HG02678 (cell line): Measurements from ENCODE around the gene UHMK1.

Source experiments
- ATAC-seq: cut with Tn5 transposase; IDR thresholded peaks from one replicate; pipeline ENCODE4 v1.9.1; 2021; ENCODE audit warnings: mild to moderate bottlenecking, moderate library complexity; ENCODE audit not compliant: unreplicated experiment

UHMK1 gene

DNA sequence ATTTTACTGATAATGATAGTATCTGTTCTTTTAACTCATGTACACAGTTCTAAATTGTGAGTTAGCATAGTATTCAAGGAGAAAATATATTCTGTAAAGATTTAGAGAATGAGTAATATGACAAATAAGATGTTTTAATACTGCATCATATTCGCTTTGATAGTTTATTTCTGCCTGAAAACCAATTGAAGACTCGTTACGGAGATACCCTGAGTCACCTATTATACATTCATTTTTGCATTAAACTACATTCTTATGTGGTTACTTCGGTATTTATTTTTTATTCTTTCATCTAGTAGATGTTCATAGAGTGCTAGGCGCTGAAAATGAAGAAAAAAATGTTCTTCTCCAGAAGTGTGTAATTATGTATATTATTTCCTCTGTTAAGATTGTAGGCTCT lies 5.3 kb downstream of the UHMK1 start:
- ATAC-seq = no peak

DNA sequence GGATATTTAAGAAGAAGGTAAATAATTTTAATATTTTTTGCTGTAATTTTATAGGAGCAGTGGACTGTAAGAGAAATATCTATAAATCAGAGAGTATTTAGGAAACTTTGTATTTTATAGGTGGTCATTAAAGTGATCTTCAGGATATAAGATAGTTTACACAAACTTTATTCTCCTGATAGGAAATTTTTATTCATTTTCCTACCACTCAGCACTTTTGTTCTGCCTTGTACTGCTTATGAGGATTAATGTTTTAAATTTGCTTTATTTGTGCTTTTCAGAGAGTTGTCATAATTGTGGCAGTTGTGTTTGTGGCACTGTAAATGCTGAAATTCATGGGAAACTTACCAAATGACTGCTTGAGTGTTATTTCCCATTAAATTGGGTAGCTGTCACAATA lies 29.7 kb downstream of the UHMK1 start:
- no peak for ATAC-seq

DNA sequence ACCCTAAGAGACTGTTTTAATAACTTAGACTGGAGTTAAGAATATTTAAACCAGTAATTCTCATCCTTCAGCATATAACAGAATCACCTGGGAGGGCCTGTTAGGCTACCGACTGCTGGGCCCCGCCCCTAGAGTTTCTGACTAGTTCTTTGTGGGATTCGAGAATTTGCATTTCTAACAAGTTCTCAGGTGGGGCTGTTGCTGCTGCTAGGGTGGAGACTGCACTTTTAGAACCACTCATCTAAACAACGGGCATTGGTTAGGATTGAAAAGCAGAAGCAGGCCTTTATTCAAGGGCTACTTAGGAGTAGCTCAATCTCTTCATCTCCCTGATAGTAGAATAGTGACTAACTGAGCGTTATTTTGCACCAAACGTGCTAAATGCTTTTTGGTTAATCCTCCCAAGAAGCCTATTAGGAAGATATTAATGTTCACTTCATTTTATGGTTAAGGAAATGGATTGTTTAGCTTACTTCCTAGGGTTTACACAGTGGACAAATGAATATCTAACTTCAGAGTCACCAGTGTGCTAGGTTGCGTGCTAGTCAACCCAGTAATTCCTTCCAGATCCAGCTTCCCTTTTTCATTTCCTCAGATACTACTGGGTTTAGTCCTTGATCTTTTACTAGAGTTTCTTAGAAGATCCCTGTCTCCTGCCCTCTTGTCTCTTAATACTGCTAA lies 32.8 kb downstream of the UHMK1 start:
- ATAC-seq = peak; percentile 96

DNA sequence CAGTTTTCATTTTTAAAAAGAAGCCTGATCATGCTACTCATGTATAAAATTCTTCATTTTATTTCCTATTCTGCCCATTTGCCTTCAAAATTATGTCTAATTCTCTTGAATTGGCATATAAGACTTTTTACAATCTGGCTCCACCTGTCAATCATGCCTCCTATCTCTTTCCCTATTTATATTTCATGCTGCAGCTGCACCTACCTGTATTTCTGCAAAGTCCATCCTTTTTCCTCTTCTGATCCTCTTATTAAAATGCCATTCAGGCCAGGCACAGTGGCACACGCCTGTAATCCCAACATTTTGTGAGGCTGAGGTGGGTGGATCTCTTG lies 33.3 kb downstream of the UHMK1 start:
- ATAC-seq = no peak

DNA sequence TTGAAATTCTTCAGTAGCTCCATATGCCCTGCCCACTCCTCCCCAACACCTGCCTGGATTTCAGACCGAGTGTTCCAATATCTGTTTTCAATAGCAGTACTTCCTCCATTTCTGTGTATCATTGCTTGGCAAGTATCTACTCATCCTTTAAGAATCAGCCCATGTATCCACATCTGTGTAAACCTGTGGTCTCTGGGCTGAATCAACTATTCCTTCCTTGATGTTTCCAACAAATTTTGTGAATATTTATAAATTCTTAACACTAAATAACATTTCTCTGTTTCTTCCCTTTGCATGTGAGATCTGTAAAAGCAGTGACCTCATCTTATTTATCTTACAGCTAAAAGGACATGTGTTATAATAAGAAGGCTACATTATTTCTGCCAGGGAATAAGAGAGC lies 37.9 kb downstream of the UHMK1 start:
- no peak for ATAC-seq

DNA sequence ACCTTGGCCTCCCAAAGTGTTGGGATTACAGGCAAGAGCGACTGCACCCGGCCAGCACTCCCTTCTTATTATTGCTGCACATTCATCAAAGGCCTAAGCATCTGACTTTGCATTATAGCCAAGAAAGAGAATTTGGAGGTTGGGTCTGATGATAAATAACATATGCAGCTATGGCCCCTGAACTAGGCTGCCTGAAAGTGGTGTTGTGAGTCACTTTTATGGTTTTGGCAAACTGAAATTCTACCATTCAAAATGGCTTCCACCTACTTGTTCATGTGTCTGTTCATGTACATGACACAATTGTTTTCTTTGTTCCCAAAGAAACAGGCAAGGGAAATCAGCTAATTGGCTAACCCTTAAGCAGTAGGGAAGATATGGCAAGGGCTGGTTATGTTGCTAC lies 38.9 kb downstream of the UHMK1 start:
- no peak for ATAC-seq

DNA sequence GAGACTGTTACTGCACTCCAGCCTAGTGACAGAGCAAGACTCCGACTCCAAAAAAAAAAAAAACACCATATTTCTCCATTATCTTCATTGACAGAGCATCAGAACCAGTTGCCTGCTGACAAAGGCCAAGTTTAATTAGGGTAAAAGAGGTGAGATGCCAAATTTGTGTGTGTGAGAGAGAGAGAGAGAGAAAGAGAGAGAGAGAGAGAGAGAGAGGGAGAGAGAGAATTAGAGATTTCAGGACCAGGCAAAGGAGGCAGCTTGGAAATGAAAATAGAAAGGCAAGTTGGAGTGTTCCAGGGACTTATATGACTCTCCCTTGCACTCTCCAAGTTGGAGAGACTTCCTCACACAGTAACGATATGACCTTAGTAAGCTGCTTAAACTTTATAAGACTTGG lies 39.6 kb downstream of the UHMK1 start:
- no peak for ATAC-seq

DNA sequence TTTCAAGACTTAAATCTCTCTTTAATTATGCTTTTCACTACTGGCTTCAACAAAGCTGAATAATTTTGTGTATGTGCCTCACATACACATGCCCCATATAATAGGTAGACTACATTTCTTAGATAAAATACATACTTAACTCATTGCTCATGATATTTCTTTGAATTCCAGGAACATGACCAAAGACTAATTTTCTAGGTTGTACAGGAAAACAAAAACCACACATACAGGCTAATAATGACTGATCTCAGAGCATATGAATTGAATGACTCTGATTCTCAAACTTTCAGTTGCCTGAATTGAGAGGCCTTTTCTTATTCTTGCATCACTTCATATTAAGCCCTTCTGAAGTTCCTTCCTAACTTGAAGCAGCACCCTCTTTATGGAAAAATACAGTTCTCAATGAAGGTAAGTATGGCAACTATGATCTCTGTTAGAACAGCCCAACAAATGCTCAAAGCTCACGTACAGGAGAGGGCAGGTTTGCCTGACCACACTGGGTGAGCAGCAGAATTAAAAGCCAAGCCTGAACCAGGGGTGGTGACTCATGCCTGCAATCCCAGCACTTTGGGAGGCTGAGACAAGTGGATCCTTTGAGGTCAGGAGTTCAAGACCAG lies 41.3 kb downstream of the UHMK1 start:
- no peak for ATAC-seq

DNA sequence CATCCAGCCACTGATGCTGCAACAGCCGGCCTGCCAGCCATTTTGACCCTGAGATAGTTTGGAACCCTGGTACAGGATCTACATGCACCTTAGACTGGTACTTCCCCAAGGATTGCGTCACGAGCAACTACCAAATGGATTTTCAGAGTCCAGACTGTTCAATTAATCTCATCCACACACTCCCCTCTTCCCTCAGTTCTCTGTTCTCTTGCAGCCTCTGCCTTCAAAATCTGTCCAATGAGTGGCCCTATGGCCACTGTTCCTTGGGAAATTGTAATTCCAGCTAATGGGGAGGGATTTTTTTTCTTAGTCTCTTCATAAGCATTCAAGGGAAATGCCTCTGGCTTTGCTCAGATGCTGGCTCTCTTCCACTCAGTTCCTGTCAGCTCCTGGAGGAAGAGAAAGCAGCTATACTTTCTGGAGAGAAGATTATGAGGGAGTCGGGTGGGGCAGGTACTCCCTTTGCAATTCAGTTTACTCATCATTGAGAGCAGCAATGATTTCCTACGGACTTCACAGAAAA lies 44.1 kb downstream of the UHMK1 start:
- ATAC-seq = no peak

DNA sequence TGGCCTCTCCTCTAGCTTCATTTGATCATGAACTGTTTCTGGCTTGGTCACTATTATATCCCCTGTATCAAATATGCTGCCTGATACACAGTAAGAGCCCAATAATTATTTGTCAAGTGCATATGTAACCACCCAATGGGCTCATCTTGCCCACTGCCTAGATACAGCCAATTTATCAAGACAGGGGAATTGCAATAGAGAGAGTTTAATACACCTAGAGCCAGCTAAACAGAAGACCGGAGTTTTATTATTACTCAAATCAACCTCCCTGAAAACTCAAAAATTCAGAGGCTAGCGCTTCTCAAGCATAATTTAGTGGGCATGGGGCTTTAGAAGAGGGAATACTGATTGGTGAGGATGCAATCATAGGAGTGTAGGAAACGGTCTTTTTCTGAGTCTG lies 45.6 kb downstream of the UHMK1 start:
- ATAC-seq = no peak

DNA sequence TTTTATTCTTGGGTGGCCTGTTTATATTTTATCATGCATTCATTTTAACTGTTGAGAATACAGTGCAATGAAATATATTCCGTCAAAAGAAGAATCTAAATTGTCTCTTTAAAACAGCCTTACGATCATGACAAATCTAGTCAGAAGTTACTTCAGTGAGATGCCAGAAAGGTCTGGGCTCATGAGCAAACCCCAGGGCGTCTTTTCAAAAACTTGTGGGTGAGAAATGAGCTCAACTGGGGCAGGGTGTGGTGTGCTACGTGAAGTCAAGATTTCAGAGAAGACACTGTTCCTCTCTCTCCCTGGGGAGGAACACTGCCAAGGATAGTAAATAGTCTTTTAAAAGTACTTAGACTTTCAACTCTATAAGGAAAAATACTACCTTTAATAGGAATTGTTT lies 50.6 kb downstream of the UHMK1 start:
- no peak for ATAC-seq

DNA sequence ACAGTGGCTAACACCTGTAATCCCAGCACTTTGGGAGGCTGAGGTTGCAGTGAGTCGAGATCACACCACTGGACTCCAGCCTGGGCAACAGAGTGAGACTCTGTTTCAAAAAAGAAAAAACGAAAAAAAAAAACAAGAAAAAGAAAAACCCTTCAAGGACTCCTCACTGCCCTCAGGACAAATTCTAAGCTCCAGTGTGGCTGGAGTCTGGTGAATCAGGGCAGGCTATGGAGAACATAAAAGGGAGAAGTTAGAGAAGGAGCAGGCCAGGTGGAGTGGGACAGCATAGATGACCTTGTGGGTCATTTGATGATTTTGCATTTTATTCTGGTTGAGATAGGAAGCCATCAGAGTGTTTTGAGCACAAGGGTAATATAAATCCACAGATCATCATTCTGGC lies 51.4 kb downstream of the UHMK1 start:
- no peak for ATAC-seq

DNA sequence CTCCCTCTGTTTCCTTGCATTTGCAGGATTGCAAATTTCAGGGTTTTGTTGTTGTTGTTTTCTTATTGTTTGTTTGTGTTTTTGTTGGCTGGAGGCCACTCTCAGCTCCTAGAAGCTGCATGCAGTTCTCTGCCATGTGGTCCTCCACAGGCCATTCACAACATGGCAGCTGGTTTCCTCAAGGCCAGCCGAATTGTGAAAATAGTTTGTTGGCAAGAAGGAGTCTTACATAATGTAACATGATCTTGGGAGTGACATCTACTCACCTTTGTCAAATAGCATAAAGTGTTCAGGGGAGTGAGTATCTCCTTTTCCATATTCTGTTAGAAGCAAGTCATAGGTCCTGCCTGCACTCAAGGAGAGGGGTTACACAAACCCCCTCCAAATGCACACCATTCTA lies 53.3 kb downstream of the UHMK1 start:
- ATAC-seq = no peak

DNA sequence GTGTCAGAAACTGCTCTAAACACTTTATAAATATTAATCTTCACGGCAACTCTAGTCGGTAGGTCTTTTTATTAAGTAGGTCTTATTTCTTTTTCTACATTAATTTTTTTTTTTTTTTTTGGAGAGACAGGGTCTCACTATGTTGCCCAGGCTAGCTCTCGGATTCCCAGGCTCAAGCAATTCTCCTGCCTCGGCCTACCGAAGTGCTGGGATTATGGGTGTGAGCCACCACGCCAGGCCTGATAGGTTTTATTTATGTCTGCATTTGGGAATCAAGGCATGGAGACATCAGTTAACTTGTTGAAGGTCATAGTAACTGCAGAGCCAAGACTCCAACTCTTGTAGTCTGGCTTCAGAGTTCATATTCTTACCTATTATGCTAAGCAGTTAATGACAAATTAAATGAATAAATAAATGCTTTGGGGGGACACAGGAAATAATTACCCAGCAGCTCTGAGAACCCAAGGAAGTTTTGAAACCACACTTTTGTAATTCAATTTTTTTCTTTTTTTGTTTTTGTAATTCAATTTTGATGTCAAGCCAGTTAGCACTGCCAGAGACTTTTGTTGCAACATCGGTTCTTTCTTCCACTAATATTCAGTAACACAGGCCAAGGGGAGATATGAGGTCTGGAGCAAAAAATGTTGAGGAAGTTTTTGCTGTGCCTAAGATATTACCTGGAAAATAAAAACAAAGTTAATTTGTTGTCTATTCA lies 54.5 kb downstream of the UHMK1 start:
- no peak for ATAC-seq

DNA sequence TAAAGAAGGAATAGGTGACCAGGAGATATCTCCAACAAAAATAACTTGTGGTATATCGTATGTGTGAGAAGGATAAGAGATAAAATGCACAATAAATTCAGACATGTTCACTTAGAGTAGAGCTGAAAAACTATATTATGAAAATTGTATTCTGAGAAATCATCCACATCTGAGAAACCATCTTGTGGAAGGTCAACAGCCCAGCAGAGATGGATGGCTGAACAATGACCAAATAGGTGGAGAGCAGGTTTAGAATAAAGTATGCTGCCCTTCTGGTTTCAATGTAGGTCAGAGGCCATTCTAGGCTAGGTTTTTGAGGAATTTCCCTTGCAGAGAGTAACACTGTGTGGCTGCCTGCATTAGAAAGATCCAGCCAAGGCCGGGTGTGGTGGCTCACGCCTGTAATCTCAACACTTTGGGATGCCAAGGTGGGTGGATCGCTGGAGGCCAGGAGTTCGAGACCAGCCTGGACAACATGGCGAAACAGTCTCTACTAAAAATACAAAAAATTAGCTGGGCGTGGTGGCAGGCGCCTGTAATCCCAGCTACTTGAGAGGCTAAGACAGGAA lies 55.1 kb downstream of the UHMK1 start:
- no peak for ATAC-seq

DNA sequence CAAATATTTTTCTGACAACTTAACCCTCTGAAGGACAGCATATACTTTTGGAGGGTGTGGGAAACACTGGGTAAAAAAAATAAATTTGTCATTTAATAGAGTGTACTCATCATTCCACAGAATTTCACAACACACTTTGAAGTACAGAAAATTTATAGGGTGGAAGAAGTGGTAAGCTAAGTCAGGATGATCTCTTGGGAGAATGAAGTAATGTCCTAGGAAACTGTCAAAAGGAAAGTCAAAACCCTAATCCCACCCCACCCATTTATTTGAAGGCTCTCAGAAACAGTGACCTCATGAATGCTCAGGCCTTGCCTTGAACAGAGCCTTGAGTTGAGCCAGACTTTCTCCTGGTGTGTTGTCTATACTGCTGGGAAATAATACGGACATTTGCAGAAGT lies 56.6 kb downstream of the UHMK1 start:
- ATAC-seq = no peak

DNA sequence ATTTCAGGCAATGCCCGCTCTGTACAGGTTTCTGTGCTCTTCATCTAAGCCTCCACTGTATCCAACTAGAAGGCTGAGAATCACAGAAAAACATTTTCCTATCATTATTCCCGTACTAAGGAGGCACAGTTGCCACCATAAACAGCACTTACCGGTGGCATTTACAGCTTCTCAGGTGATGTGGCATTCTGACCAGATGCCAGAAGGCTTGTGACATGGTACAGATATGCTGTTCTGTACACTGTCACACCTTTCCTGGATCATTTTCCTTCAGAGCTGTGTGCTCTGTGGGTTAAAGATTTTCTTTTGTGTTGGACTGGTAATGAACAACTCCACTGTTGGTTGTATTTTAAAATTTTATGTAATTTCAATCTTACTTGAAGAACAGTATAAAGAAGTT lies 59.9 kb downstream of the UHMK1 start:
- ATAC-seq = no peak

DNA sequence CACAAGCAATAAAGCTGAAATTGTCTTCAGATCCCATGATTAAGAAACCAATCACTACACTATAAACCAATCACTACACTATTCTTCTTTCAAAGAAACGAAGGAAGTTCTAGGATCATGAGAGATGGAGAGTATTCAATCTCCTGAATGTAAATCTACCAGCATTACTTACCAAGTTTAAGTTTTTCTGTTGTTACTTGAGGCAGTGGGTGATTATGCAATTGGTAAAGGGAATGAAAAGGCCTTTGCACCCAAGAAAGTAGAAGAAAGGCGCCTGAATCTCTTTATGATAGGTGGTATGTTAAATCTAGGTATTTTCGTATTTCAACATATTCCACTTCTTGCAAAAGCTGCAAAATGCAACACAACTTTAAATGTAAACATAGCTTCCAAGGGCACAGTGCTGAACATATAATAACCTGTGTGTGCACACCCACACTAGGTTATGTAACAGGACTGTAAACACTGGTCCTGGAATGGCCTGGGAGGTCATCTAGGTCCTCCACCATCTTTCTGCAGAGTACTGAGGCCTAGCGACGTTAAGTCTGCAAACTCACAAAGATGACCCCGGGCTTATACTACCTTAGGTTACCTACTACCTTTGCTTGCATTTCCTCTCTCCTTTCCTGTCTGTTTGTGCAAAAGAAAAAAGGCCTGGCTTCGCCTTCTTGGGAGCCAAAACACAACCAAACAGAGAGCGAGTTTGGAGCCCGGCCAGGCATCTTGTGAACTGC lies 62.9 kb downstream of the UHMK1 start:
- ATAC-seq = no peak

DNA sequence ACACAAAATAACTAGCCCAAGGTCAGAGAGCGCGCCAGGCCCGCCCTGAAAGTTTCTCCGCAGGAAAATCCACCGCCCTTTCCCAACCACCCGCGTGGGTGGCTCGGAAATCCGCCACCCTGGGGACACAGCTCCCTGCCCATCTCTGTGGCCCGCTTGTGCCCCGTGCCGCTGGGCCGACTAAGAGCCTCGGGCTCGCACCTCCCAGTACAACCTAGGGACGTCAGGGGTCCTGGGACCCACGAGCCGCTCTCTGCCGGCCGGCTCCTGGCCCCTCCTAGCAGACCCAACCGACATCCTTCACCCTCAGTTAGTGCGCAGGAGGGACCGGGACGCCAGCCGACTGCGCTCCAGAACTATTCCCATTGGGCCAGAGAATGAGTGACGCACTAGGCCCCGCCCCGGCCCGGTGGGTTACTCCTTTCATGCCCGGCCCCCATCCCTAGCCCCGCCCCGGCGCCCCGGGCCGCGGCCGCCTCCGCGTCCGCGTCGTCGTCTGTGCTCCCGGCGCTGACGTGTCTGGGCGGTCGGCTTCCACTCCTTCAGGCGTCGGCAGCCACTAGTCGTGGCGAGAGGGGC lies 63.5 kb downstream of the UHMK1 start:
- peak; percentile 93 for ATAC-seq

DNA sequence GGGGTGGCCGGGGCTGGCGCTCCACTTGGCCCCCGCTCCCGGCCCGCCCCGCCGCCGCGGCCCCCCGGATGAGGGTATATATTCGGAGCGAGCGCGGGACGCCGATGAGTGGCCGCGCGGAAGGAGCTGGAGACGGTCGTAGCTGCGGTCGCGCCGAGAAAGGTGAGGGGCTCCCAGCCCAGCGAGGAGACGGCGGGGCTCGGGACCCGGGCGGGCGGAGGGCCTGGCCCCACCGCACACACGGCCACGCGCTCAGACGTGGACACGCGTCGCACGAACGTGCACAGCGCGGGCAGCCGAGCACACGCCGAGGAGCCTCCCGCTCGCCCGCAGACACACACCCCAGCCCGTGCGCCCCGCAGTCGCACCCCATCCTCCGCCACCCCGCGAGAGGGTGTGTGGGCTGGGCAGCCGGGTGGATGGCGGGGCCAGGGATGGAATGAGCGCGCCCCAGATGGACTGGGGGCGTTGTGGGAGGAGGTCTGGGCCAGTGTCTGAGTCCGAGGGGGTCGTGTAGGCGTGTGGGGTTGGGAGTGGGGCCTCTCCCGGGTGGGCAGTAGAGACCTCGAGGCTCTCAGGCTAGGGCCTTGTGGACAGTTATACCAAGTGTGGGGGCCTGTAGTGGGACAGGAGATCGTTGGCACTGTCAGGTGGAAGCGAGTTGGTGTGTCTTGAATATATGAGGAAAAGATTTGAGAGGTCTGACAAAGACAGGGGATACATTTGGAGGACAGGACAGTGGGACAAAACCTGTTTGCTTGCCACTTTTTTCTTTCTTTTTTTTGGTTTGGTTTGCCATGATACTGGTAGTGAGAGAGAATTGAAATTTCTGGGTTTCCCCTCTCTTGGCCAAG lies 64.2 kb downstream of the UHMK1 start, which contains the start of gene UAP1:
UAP1 (plus strand) TSS at position 107 of the 854 bp plus-strand sequence. CDS start 4,347 bp downstream, outside the sequence.
- peak; percentile 33 for ATAC-seq
